ENCODE data around the gene PRND. TPM values are rescaled to one million over a fixed set of nuclear protein-coding genes. Genes with fewer than 3 reads are reported as not detected.

PRND gene
- total RNA-seq, 1 donor from 2014 or later, result not detected

- DNase-seq (ENCODE audit: low spot score), result no peak
- Mint-ChIP-seq H3K27ac (ENCODE audit: unreplicated experiment) (peak overlapping the region; percentile 51), H3K9me3 (ENCODE audit: low read depth) (no peaks in the 10 kb centered on the region), H3K27me3 (ENCODE audit: low read depth) (no peaks in the 10 kb centered on the region), H3K36me3 (ENCODE audit: low read depth) (peaks cover 12% of the 10 kb centered on the region), H3K4me3 (ENCODE audit: unreplicated experiment) (no peak overlapping the region), H3K4me1 (ENCODE audit: low read depth) (no peaks in the 10 kb centered on the region)
- no peak for TF ChIP-seq CTCF (IDR thresholded peaks at IDR 0.05)
Measured at GRCh38 chr20:4697189-4697830, 24.4 kb upstream of the PRND start.

DNA sequence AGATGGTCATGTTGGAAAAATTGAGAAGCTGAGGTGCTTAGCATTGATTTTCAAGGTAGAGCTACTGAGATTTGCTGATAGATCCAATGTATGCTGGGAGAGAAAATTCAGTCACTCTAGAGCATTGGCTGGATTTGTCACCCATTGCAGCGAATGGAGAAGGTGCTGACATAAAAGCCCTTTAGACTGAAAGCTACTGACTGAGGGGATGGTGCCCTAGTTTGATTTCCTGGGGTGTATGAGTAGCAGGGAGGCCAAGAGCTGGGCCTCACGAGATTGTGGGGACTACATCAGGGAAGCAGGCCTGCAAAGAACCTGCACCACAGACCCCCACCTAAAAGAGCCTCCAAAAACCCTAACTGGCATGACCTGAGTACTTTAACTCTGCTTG lies 23.9 kb upstream of the PRND start:
- Mint-ChIP-seq H3K4me1 (ENCODE audit: low read depth) (no peaks in the 10 kb centered on the region), H3K27me3 (ENCODE audit: low read depth) (no peaks in the 10 kb centered on the region), H3K9me3 (ENCODE audit: low read depth) (no peaks in the 10 kb centered on the region), H3K27ac (ENCODE audit: unreplicated experiment) (peak overlapping the region; percentile 51), H3K4me3 (ENCODE audit: unreplicated experiment) (no peak overlapping the region), H3K36me3 (ENCODE audit: low read depth) (peaks cover 12% of the 10 kb centered on the region)
- TF ChIP-seq CTCF (IDR thresholded peaks at IDR 0.05), result no peak
- no peak for DNase-seq (ENCODE audit: low spot score)

DNA sequence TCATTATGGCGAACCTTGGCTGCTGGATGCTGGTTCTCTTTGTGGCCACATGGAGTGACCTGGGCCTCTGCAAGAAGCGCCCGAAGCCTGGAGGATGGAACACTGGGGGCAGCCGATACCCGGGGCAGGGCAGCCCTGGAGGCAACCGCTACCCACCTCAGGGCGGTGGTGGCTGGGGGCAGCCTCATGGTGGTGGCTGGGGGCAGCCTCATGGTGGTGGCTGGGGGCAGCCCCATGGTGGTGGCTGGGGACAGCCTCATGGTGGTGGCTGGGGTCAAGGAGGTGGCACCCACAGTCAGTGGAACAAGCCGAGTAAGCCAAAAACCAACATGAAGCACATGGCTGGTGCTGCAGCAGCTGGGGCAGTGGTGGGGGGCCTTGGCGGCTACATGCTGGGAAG lies 22.5 kb upstream of the PRND start:
- no peaks in the 10 kb centered on the region for H3K9me3 Mint-ChIP-seq (ENCODE audit: low read depth)
- H3K27me3 Mint-ChIP-seq (ENCODE audit: low read depth), result no peaks in the 10 kb centered on the region
- TF ChIP-seq CTCF (IDR thresholded peaks at IDR 0.05), result no peak
- H3K36me3 Mint-ChIP-seq (ENCODE audit: low read depth), result peaks cover 12% of the 10 kb centered on the region
- H3K27ac Mint-ChIP-seq (ENCODE audit: unreplicated experiment), result no peak overlapping the region
- H3K4me1 Mint-ChIP-seq (ENCODE audit: low read depth), result peaks cover 6% of the 10 kb centered on the region
- DNase-seq (ENCODE audit: low spot score), result no peak
- H3K4me3 Mint-ChIP-seq (ENCODE audit: unreplicated experiment), result no peak overlapping the region

DNA sequence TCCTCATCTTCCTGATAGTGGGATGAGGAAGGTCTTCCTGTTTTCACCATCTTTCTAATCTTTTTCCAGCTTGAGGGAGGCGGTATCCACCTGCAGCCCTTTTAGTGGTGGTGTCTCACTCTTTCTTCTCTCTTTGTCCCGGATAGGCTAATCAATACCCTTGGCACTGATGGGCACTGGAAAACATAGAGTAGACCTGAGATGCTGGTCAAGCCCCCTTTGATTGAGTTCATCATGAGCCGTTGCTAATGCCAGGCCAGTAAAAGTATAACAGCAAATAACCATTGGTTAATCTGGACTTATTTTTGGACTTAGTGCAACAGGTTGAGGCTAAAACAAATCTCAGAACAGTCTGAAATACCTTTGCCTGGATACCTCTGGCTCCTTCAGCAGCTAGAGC lies 21.8 kb upstream of the PRND start:
- Mint-ChIP-seq H3K27ac (ENCODE audit: unreplicated experiment) (no peak overlapping the region), H3K4me3 (ENCODE audit: unreplicated experiment) (no peak overlapping the region), H3K4me1 (ENCODE audit: low read depth) (peaks cover 9% of the 10 kb centered on the region), H3K27me3 (ENCODE audit: low read depth) (no peaks in the 10 kb centered on the region), H3K9me3 (ENCODE audit: low read depth) (no peaks in the 10 kb centered on the region), H3K36me3 (ENCODE audit: low read depth) (peaks cover 12% of the 10 kb centered on the region)
- no peak for TF ChIP-seq CTCF (IDR thresholded peaks at IDR 0.05)
- no peak for DNase-seq (ENCODE audit: low spot score)

DNA sequence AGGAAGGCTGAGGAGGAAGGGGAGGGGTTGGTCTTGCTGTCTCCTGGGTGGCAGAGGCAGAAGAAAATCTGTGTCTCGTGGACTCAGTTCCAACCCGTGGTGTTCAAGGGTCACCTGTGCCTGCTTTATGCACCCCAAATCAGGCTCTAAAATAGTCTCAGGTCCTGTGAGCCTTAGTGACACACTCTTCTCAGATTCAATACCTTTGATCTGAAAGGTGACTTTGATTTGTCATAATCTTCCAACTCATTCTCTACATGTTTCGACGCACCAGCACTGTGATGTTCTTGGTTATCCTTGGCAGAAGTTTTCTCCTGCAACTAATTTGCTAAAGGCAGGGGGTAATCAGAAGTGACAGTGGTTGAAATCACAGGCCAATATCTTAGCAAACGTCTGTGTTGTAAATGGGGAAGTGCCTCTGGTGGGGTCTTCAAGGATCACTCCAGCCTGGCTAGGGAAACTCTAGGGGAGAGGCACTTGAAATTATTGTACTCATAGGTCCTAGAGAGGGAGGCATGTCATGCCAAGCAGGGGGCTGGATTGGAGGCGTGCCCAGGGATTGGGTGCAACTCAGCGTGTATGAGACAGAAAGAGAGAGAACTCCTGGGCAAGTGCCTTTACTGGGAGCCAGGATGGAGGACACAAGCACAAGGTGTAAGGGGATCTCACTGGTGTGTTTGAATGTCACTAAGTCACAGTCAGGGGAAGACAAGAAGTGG lies 19.0 kb upstream of the PRND start:
- H3K27ac Mint-ChIP-seq (ENCODE audit: unreplicated experiment), result no peak overlapping the region
- no peaks in the 10 kb centered on the region for H3K9me3 Mint-ChIP-seq (ENCODE audit: low read depth)
- no peak overlapping the region for H3K4me3 Mint-ChIP-seq (ENCODE audit: unreplicated experiment)
- TF ChIP-seq CTCF (IDR thresholded peaks at IDR 0.05), result no peak
- DNase-seq (ENCODE audit: low spot score), result no peak
- H3K4me1 Mint-ChIP-seq (ENCODE audit: low read depth), result peaks cover 9% of the 10 kb centered on the region
- H3K36me3 Mint-ChIP-seq (ENCODE audit: low read depth), result peaks cover 6% of the 10 kb centered on the region
- no peaks in the 10 kb centered on the region for H3K27me3 Mint-ChIP-seq (ENCODE audit: low read depth)

Measured in chondrocyte (in vitro differentiated cells).